ENCODE results near the gene LTF.
"Not testable (repeated sequence)": the region's sequence is repeated elsewhere in the genome, so short reads cannot be mapped to it uniquely, and the experiment has no call there.

The LTF gene

DNA sequence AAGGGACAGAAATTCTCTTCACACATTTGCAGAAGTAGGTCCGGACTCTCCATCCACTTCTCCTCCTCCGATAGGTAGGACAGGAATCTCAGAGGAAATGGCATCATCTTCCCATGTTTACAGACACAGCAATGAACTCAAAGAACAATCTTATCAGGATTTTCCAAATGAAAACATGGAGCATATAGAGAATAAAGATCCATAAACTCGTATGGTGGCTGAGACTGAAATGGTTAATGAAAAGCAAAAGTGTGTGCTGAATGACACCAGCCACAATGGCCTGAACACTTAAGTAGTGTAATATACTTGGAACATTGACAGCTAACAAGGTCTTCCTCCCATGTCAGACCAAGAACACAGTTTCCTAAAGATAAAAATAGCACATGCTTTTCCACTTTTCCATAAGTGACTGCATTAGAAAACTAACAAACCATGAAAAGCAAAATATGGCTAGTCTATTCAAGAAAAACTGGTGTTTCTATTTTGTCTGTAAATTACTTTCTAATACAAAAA, 51.9 kb downstream of the LTF start:
- no peak for DNase-seq

DNA sequence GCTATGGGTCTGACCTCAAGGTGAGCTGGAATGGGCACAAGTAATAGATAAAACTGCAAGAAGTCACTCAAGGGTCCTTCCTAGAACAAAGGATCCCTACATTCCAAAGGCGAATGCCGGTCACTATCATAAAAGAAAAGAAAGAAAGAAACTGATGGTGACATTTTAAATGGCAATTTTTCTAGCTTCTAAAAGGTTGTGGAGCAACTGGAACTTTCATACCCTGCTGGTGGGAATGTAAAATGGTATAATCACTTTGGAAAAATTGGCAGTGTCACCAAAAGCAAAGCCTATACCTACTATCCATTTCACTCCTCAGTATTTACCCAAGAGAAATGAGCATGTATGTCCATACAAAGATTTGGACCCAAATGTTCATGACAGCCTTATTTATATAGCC, 53.4 kb downstream of the LTF start:
- DNase-seq: no peak

DNA sequence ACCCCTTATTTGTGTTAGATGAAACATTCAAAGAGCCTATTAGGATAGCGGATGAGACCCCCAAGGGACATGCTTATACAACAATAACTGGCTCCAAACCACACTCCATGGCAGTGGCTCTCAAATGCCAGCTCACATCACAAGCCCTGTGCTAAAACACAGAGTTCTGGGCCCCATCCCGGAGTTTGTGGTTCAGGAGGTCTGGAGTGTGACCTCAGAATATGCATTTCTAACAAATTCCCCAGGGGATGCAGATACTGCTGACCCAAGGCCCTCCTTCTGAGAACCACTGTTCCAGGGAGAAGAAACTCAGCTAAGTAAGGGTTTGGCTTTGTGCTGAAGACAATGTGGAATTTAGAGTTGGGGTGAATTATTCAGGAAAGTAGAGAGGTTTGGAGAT, 54.0 kb downstream of the LTF start:
- no peak for DNase-seq

- DNase-seq: no peak
These were observed 54.8 kb downstream of the LTF start for GRCh38 chr3:46409739-46410489.

DNA sequence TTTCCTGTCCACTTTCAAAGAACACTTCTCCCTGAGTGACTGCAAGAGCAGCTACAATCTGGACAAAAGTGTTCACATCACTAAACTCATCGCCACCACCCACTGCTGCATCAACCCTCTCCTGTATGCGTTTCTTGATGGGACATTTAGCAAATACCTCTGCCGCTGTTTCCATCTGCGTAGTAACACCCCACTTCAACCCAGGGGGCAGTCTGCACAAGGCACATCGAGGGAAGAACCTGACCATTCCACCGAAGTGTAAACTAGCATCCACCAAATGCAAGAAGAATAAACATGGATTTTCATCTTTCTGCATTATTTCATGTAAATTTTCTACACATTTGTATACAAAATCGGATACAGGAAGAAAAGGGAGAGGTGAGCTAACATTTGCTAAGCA, 55.9 kb downstream of the LTF start:
- DNase-seq: no peak

- no peak for DNase-seq
These were observed 56.7 kb downstream of the LTF start for GRCh38 chr3:46407970-46408369.

DNA sequence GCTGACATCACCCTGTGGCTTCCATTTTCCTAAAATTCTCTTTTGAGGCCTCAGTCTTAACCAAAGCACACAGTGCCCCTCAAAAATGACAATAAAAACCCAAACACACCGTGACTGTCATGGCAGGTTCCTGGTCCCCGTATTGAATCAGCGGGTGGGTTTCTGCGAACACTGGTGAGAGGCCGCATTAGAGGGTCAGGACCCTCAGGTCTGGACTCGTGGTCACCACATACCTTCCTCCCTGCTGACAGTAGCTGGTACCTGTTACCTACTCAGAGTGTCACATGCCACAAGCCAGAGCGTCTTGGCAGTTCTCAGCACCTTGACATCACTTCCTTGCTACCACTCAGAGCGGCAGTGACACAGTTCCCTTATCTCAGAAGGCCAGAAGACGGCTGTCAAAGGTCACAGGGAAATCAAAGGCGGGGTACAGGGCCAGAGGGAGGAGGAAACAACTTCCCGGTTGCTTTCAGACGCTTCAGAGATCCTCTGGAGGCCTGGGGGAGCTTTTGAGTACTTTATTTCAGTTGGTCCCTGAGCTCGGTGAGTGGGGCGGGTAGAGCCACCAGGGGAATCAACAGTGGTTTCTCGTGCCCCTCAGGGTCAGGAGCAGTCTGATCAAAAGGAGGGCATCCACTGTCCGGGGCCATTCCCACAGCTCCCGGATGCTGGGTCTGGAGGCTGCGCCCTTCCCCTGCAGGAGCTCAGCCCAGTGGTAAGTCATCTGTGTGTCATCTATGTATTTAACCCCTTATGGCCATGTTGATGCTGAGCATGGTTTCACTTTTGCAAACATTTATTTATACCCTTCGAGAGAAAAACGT, 57.7 kb downstream of the LTF start, which contains the start of the genes CCR5AS and CCRL2:
TSS of gene CCR5AS (minus strand) at position 279 of the 824 bp plus-strand sequence.
TSS of gene CCRL2 (plus strand) at position 472 of the 824 bp plus-strand sequence. CDS start 821 bp downstream, outside the sequence.
- peak; percentile 8 to 25 for DNase-seq

DNA sequence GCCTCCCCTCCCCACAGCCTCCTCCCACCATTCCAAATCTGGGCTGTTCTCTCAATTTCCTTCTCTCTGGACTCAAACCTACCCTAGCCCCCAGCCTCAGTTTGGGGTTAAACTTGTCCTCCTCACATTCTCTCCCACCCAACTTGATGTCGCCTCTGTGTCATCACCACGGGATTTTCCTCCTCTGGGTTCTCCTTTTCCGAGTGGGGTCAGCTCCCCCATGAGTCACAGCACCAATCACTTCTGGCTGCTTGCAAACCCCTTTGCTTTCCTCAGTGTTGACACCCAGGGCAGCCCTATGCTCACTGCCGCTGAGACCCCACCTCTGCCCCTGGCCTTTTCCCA, 58.3 kb downstream of the LTF start:
- DNase-seq: no peak

- DNase-seq: no peak
These were observed 59.2 kb downstream of the LTF start for GRCh38 chr3:46405301-46406019.

GRCh38 chr3:46402902-46403301, 61.8 kb downstream of the LTF start:
- not testable (repeated sequence) for DNase-seq

DNA sequence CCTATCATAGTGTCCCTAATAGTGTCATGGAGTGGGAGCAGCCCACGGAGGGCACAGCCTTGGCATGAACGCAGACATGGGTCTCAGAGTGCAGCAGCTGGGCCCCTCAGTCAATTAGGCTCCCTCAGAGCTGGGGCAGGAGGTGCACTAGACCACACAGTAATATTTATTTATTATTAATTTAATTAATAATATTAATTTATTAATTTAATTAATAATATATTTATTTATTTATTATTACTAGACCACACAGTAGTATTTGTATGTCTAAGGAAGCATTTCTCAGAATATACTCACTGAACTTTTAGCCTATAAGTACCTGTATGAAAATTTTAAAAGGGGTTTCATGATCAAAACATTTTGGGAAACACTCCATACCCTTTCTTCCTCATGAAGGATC, 63.1 kb downstream of the LTF start:
- no peak for DNase-seq

DNA sequence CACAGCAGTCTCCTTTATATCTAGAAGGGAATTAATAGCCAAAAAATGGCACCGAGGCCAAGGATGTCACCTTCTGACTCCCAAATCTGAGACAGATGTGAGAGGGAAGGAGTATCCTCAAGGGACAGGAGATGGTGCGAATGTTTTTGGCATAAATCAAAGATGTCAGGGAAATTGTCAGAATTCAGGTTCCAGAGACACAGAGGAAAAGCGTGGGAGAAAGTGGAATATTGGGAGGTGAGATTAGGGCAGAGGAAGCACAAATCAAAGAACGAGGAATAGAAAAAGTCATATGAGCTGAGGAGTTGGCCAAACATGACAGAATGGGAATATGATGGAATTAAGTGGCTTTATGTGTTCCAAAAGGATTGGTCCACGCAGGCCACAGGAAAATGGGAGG, 63.9 kb downstream of the LTF start:
- DNase-seq: no peak

DNA sequence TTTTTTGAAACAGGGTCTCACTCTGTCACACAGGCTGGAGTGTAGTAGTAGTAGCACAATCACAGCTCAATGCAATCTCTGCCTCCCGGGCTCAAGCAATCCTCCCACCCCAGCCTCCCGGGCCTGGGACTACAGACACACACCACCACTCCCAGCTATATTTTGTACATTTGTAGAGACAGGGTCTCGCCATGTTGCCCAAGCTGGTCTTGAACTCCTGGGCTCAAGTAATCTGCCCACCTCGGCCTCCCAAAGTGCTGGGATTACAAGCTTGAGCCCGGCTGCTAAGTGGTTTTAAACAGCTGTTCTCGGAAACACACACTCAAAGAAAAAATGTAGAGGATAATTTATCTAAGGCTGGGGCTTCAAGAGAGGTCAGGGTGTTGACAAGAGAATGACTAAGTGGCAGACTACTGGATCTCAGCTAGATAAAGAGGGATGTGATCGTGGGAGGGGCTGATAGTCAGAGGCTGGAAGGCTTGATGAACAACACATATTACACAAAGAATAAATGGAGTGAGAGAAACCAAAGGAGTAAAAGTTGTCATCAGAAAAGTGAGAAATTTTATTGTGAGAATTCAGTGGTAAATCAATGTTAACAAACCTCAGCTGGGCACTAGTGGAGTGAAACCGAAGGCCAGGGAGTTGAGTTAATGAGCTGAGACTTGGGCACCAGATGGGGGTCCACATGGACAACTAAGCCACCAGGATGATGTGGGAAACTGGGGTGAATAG, 64.5 kb downstream of the LTF start:
- no peak for DNase-seq

- no peak for DNase-seq
These were observed 65.1 kb downstream of the LTF start for GRCh38 chr3:46399557-46399956.

DNA sequence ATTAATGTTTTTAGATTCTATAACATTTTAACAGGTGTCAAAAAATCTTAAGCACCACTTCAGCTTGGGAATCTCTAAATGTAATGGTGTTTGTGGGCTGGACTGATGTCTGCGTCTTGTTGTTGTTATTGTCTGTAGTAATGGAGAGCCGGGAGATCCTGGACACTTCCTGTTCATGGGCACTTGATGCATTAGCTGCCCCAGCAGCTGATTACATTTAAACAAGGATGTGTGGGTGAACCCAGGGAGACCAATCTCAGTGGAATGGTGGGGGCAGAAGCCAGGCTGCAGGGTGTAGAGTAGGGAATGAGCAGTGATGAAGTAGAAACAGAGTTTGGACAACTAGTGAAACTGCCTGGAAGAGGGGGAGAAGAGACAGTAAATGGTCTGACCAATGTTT, 65.6 kb downstream of the LTF start:
- no peak for DNase-seq

DNA sequence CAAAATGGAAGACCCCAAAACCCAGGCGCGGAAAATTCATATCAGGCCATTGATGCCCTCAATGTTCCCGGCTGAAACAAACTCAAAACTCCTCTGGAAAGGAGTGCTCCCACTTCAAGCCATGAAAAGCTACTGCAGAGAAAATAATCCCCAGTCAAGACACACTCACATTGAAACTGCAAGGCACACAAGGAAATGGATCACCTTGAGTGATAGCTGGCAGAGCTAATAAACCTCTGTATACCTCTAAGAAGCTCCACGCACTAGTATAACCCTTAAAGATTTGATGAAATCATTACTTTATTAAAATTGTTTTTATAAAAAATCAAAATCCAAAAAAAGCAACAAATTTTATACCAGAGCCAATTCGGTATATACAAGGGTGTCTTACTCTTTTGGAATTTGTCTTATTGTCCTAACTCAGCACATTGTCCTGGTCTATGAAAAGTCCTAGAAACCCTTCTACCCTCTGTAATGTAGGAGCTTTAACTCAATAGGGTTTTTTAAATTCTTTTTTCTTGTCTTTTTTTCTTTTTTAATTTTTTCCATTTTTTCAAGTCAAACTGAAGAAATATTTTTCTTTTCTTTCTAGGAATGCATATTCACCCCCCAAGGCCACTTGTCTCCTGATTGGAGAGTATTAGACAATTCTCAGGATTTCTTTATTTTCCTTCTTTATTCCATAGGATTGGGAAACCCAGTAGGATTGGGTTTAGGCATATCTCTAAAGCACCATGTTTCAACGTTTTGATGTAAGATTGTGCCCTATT, 66.3 kb downstream of the LTF start:
- no peak for DNase-seq

DNA sequence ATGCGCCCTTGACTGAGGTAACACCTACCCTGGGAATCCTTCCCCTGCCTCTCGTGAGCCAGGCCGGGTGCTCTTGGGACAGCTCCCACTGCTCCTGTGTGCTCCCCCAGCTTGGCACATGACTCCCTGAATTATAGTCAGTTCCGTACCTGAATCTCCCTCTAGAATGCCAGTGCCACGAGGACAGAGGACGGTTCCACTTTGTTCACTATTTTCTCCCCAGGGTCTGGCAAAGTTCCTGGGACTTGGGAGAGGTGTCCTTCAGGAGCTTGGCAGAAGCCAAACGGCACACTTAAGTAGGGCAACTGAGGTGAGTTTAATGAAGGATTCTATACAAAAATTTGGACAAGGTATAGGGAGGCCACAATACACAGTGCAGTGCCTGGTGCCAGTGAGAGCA, 67.6 kb downstream of the LTF start:
- DNase-seq: no peak

DNA sequence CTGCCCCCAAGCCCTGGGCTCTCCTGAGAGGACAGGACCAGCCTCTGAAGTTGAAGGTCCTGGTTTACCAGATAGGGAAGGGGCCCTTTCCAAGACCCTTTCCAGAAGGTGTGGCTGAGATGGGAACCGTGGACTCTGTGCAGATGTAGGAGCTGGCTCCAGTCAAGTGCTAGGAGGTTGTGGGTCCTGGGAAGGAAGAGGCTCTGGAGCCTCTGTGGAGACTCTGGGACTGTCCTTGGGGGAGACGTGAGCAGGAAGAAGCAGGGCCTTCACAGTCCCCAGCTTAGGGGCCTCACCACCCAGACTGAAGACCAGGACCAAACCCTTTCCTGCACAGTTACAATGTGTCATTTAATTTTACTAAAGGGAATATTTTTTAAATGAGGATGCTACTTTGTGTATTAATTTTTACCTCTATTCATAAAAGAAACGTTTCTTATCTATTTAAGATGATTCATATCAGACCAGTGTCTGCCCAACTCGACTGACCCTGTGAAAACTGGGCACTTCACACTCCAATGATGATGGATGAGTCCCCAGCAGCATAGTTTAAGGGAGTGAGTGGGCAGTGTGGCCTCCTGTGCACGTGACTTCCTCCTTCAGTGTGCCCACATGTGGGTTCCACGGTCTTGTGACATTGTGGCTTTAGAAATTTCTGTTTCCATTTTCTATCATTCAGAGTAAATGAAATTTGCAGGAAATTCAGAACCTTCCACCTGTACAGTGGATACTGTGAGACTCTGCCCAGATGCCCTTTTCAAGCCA, 68.8 kb downstream of the LTF start:
- DNase-seq: no peak

GRCh38 chr3:46395210-46395661, 69.5 kb downstream of the LTF start:
- no peak for DNase-seq

DNA sequence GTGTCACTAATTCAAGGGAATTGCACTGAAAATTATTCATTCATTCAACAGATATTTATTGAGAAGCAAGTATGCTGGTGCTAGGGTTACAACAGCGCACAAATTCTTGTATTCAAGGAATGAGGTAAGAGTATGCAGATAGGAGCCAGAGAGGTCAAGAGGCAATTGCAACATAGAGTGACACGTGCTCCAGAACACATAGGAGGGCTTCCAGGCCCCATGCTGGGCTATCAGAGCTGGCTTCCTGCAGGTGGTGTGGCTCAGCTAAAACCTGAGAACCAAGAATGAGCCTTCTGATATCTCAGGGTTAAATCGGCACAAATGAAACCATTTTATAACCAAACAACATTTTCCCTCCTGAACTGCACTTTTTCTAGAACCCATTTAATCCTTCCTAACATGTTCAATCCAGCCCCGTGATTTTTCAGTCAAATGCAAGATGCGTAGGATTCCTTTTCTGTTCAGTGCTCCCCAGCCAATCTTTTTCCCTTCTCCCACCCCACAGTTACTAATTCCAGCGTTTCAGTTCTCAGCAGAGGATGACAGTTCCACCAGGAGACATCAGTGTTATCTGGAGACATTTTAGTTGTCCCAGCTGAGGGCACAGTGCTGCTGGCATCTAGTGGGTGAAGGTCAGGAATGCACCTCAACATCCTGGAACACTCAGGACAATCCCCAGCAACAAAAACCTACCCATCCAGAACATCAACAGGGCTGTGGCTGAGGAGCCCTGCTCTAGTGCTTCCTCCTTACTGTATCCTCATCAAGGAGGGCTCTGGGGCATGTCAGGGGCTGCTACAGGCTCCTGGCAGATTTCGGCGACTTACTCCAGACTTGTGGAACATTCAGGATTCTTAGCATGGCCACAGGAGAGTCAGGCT, 70.9 kb downstream of the LTF start:
- no peak for DNase-seq
